ENCODE measurements around the gene RILPL2. TPM values are rescaled to one million over a fixed set of nuclear protein-coding genes. Genes with fewer than 3 reads are reported as not detected.
"Not testable (repeated sequence)": the region's sequence is repeated elsewhere in the genome, so short reads cannot be mapped to it uniquely, and the experiment has no call there.

RILPL2 gene
- total RNA-seq, 1 donor from 2014 or later: 18.6 TPM

DNA sequence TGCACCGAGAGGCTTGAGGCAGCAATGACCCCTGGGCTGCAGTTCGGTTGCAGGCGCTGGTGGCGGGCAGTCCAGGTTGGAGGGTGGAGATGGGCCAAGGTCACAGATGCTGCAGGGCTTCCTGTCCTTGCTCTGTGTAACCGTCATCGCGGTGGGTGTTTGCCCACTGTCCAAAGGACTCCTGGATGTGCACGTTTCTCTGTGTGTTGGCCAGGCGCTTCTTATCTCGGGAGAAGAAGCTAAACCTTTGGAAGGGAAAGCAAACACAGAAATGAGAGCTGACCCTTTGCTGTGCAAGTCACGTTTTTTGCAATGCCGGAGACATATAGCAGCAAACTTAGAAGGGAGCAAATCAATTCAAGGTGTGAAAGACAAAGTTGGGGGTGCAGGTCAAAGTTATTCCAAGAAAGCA, 36.0 kb upstream of the RILPL2 start:
- ATAC-seq (no peak), DNase-seq (no peak)
- Histone ChIP-seq H3K4me1 (peaks cover 7% of the 10 kb centered on the region), H3K36me3 (peaks cover 43% of the 10 kb centered on the region), H3K27ac (no peak overlapping the region), H3K4me3 (no peak overlapping the region), H3K9me3 (no peaks in the 10 kb centered on the region), H3K27me3 (ENCODE audit: low read depth) (no peaks in the 10 kb centered on the region)
- intact Hi-C loops (cut with DNase I): no loop called here
- TF ChIP-seq, protein P1, sequence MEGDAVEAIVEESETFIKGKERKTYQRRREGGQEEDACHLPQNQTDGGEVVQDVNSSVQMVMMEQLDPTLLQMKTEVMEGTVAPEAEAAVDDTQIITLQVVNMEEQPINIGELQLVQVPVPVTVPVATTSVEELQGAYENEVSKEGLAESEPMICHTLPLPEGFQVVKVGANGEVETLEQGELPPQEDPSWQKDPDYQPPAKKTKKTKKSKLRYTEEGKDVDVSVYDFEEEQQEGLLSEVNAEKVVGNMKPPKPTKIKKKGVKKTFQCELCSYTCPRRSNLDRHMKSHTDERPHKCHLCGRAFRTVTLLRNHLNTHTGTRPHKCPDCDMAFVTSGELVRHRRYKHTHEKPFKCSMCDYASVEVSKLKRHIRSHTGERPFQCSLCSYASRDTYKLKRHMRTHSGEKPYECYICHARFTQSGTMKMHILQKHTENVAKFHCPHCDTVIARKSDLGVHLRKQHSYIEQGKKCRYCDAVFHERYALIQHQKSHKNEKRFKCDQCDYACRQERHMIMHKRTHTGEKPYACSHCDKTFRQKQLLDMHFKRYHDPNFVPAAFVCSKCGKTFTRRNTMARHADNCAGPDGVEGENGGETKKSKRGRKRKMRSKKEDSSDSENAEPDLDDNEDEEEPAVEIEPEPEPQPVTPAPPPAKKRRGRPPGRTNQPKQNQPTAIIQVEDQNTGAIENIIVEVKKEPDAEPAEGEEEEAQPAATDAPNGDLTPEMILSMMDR (IDR thresholded peaks at IDR 0.05): no peak

DNA sequence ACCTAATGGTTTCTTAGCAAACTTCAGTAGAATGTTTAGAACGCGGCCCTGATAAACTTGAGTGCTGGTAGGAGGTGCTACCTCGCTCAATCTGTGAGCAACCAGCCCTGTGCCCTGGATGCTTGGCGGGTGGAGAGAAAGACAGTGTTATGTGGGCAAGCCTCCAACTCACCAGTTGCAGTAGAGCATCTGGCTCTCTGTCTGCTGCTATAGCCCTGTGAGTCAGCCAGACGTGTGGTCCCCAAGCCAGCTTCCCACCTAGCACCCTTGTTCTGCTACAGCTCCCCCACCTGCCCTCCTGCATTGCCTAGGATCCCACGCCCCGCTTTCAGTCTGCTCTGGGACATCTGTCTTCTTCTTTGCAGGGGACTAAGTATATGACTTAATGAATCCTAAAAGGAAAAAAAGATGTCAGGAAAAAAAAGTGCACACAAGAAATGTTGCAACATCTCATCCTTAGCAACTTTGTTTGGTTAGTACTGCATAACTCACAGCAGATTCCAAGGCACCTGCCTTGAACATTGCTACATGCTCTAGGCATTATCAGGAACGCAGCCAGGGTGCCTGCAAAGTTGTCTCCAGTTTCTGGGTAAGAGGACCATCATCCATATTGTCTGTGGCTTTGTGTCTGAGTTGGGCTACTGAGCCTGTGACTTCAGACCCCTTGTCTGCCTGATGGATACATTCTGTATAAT, 35.0 kb upstream of the RILPL2 start:
- peaks cover 43% of the 10 kb centered on the region for H3K36me3 ChIP-seq
- H3K27me3 ChIP-seq (ENCODE audit: low read depth): no peaks in the 10 kb centered on the region
- intact Hi-C loops (cut with DNase I): no loop called here
- ATAC-seq (peak; percentile 65 to 67), DNase-seq (no peak)
- no peak overlapping the region for H3K4me3 ChIP-seq
- H3K4me1 ChIP-seq: peaks cover 7% of the 10 kb centered on the region
- no peak overlapping the region for H3K27ac ChIP-seq
- TF ChIP-seq, protein P1 (IDR thresholded peaks at IDR 0.05): no peak
- no peaks in the 10 kb centered on the region for H3K9me3 ChIP-seq

DNA sequence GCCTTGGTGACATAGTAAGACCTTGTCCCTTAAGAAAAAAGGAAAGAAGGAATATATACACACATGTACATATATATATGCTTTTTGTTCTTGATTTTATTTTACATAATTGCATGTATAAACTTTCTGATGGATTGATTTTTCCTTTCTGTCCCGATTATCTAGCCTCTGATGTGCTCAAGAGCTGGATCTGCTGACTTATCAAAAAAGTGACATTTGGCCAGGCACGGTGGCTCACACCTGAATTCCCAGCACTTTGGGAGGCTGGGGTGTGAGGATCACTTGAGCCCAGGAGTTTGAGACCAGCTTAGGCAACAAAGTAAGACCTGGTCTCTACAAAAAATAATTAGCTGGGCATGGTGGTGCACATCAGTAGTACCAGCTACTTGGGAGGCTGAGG, 33.5 kb upstream of the RILPL2 start:
- no peak for ATAC-seq
- no peak overlapping the region for H3K27ac ChIP-seq
- no peak overlapping the region for H3K4me3 ChIP-seq
- H3K9me3 ChIP-seq: no peaks in the 10 kb centered on the region
- peaks cover 51% of the 10 kb centered on the region for H3K36me3 ChIP-seq
- peaks cover 7% of the 10 kb centered on the region for H3K4me1 ChIP-seq
- intact Hi-C loops (cut with DNase I): no loop called here
- TF ChIP-seq, protein P1 (IDR thresholded peaks at IDR 0.05): no peak
- H3K27me3 ChIP-seq (ENCODE audit: low read depth): no peaks in the 10 kb centered on the region
- DNase-seq: no peak

DNA sequence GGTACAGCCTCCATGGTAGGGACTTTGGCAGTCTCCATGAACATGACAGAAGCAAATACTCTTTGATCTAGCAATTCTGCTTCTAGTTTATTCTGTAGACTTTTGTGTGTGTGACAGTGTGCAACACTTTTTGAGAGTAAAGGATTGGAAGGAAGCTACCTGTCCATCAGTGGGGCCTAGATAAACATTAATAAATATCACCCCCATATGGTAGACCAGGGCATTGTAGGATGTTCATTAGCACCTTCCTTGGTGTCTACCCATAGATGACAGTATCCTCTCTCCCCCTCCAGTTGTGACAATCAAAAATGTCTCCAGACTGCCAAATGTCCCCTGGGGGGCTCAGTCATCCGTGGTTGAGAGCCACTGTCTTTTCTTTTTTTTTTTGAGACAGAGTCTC, 32.3 kb upstream of the RILPL2 start:
- peak in 1 of 2 donors; percentile 38 for ATAC-seq
- intact Hi-C loops (cut with DNase I): no loop called here
- Histone ChIP-seq H3K9me3 (no peaks in the 10 kb centered on the region), H3K36me3 (peaks cover 57% of the 10 kb centered on the region), H3K27ac (no peak overlapping the region), H3K4me1 (peaks cover 7% of the 10 kb centered on the region), H3K27me3 (ENCODE audit: low read depth) (no peaks in the 10 kb centered on the region), H3K4me3 (no peak overlapping the region)
- no peak for DNase-seq
- TF ChIP-seq, protein P1 (IDR thresholded peaks at IDR 0.05): no peak

DNA sequence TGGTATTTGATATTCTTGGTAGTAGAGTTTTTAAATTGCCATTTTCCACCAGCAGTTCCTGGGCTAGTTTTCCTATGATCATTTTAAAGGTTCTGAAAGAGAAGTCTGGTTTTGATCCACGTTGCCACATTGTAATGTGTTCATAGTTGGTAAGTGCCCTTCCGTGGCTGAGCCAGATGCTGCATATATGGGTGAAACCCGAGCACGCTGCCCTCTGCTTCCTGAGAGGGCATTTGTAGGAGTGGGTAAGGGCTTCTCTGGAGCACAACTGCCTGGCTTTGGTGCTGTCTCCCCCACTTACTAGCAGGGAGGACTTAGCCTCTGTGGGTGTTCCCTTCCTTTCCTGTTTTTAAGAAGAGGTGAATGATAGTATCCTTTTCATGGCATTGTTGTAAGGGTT, 28.6 kb upstream of the RILPL2 start:
- no peaks in the 10 kb centered on the region for H3K9me3 ChIP-seq
- TF ChIP-seq, protein P1 (IDR thresholded peaks at IDR 0.05): no peak
- H3K4me1 ChIP-seq: peaks cover 10% of the 10 kb centered on the region
- H3K4me3 ChIP-seq: no peak overlapping the region
- intact Hi-C loops (cut with DNase I): no loop called here
- no peak for ATAC-seq
- no peaks in the 10 kb centered on the region for H3K27me3 ChIP-seq (ENCODE audit: low read depth)
- H3K36me3 ChIP-seq: peaks cover 33% of the 10 kb centered on the region
- no peak for DNase-seq
- H3K27ac ChIP-seq: no peak overlapping the region

DNA sequence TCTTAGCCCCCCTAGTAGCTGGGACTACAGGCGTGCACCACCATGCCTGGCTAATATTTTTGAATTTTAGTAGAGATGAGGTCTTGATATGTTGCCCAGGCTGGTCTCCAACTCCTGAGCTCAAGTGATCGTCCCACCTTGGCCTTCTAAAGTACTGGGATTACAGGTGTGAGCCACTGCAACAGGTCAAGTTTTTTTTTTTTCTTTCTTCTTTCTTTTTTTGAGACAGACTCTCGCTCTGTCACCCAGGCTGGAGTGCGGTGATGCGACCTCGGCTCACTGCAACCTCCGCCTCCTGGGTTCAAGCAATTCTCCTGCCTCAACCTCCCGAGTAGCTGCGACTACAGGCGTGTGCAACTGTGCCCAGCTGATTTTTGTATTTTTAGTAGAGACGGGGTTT, 26.7 kb upstream of the RILPL2 start:
- DNase-seq; H3K9me3 ChIP-seq; ATAC-seq; H3K27ac ChIP-seq; intact Hi-C loops (cut with DNase I); H3K27me3 ChIP-seq (ENCODE audit: low read depth); H3K4me3 ChIP-seq: not testable (repeated sequence)
- Histone ChIP-seq H3K4me1 (peaks cover 23% of the 10 kb centered on the region), H3K36me3 (peaks cover 31% of the 10 kb centered on the region)

Data from lower lobe of right lung (tissue), 2 donors.